WTC11 (cell line): ENCODE results near the gene KRT16. TPM values are rescaled to one million over a fixed set of nuclear protein-coding genes. Genes with fewer than 3 reads are reported as not detected.

Source experiments
- ATAC-seq: fragments of 200-7000 bp; cut with Tn5 transposase; 2 replicates; pipeline ENCODE4 v1.10.0; 2021; ENCODE audit warnings: mild to moderate bottlenecking, moderate library complexity
- CTCF ChIA-PET: fragments of 300-600 bp; sonication (Branson Sonifier 250); formaldehyde crosslinking; loops from one replicate; lab custom pipeline; 2021; ENCODE audit warnings: antibody characterized with exemption; lab: Charles Lee
- POLR2A ChIA-PET: fragments of 350-600 bp; sonication (Branson Sonifier 250); formaldehyde crosslinking; loops from one replicate; lab custom pipeline; 2021; ENCODE audit warnings: antibody characterized with exemption; lab: Charles Lee
- DNase-seq: peaks from one replicate; pipeline ENCODE4 v3.0.0; 2021; ENCODE audit warnings: low spot score
- H3K27ac Mint-ChIP-seq: 2 replicates; pipeline ENCODE4 v1.8.0; 2021; ENCODE audit warnings: mixed read lengths
- H3K27me3 Mint-ChIP-seq: 2 replicates; pipeline ENCODE4 v1.8.0; 2021; ENCODE audit warnings: low read depth, mild to moderate bottlenecking, moderate library complexity, mixed read lengths
- H3K36me3 Mint-ChIP-seq: 2 replicates; pipeline ENCODE4 v1.8.0; 2021; ENCODE audit warnings: mixed read lengths
- H3K4me1 Mint-ChIP-seq: 2 replicates; pipeline ENCODE4 v1.8.0; 2022; ENCODE audit warnings: mixed read lengths
- H3K4me3 Mint-ChIP-seq: 2 replicates; pipeline ENCODE4 v1.8.0; 2021; ENCODE audit warnings: mild to moderate bottlenecking, moderate library complexity, mixed read lengths
- H3K9me3 Mint-ChIP-seq: 2 replicates; pipeline ENCODE4 v1.8.0; 2021; ENCODE audit warnings: mixed read lengths
- CBFB ChIP-seq: sonication (generic); formaldehyde crosslinking; IDR thresholded peaks from 2 replicates; pipeline ENCODE4 v1.8.1; 2022; ENCODE audit warnings: mild to moderate bottlenecking, low read depth, missing genetic modification reagents
- EMX1 ChIP-seq: fragments of 250-450 bp; sonication (Bioruptor Pico); IDR thresholded peaks from 2 replicates; pipeline ENCODE4 v1.8.0; 2021; ENCODE audit warnings: mild to moderate bottlenecking
- IRF2 ChIP-seq: sonication (generic); formaldehyde crosslinking; IDR thresholded peaks from 2 replicates; pipeline ENCODE4 v1.8.0; 2022; ENCODE audit warnings: low read depth, missing genetic modification reagents, borderline replicate concordance
- NFYB ChIP-seq: sonication (generic); formaldehyde crosslinking; conservative IDR thresholded peaks from 2 replicates; pipeline ENCODE4 v1.8.0; 2022; ENCODE audit warnings: low read depth, missing genetic modification reagents
- SMAD3 ChIP-seq: sonication (generic); formaldehyde crosslinking; IDR thresholded peaks from 2 replicates; pipeline ENCODE4 v1.8.0; 2022; ENCODE audit warnings: missing genetic modification reagents, mild to moderate bottlenecking, borderline replicate concordance
- SP1 ChIP-seq: sonication (generic); formaldehyde crosslinking; conservative IDR thresholded peaks from 2 replicates; pipeline ENCODE4 v1.8.1; 2022; ENCODE audit warnings: missing genetic modification reagents
- TEAD4 ChIP-seq: sonication (generic); formaldehyde crosslinking; IDR thresholded peaks from 2 replicates; pipeline ENCODE4 v1.8.0; 2022; ENCODE audit warnings: mild to moderate bottlenecking, missing genetic modification reagents
- ZNF121 ChIP-seq: sonication (generic); formaldehyde crosslinking; IDR thresholded peaks from 2 replicates; pipeline ENCODE4 v1.8.0; 2023; ENCODE audit warnings: missing genetic modification reagents
- ZNF263 ChIP-seq: sonication (generic); formaldehyde crosslinking; IDR thresholded peaks from 2 replicates; pipeline ENCODE4 v1.8.1; 2022; ENCODE audit warnings: low read depth, mild to moderate bottlenecking, moderate library complexity, missing genetic modification reagents
- ZNF317 ChIP-seq: sonication (generic); formaldehyde crosslinking; IDR thresholded peaks from 2 replicates; pipeline ENCODE4 v1.8.1; 2023; ENCODE audit warnings: low read depth, mild to moderate bottlenecking, moderate library complexity, missing genetic modification reagents, borderline replicate concordance
- ZNF423 ChIP-seq: fragments of 250-450 bp; sonication (Bioruptor Pico); IDR thresholded peaks from 2 replicates; pipeline ENCODE4 v2.1.2; 2022; ENCODE audit warnings: mild to moderate bottlenecking, moderate library complexity
- total RNA-seq: library from RNA; stranded (reverse); gene quantifications from 3 replicates; pipeline ENCODE4 v1.2.3, GENCODE V29; 2021
- TF ChIP-seq, protein P1 (sequence below): sonication (generic); formaldehyde crosslinking; IDR thresholded peaks from 2 replicates; pipeline ENCODE4 v1.8.0; 2023; ENCODE audit warnings: missing genetic modification reagents, mild to moderate bottlenecking, borderline replicate concordance
- TF ChIP-seq, protein P2 (sequence below): sonication (generic); formaldehyde crosslinking; IDR thresholded peaks from 2 replicates; pipeline ENCODE4 v1.8.0; 2022; ENCODE audit warnings: mild to moderate bottlenecking, missing genetic modification reagents
- TF ChIP-seq, protein P3 (sequence below): fragments of 250-450 bp; sonication (Bioruptor Pico); IDR thresholded peaks from 2 replicates; pipeline ENCODE4 v1.9.0; 2021; ENCODE audit warnings: mild to moderate bottlenecking
- TF ChIP-seq, protein P4 (sequence below): fragments of 200-600 bp; IDR thresholded peaks from 2 replicates; pipeline ENCODE4 v1.8.0; 2022; ENCODE audit warnings: antibody characterized with exemption
- TF ChIP-seq, protein P5 (sequence below): sonication (generic); formaldehyde crosslinking; IDR thresholded peaks from 2 replicates; pipeline ENCODE4 v1.8.0; 2022; ENCODE audit warnings: mild to moderate bottlenecking, missing genetic modification reagents
- TF ChIP-seq, protein P6 (sequence below): sonication (generic); formaldehyde crosslinking; IDR thresholded peaks from 2 replicates; pipeline ENCODE4 v1.8.1; 2023; ENCODE audit warnings: mild to moderate bottlenecking, missing genetic modification reagents, borderline replicate concordance
- TF ChIP-seq, protein P7 (sequence below): sonication (generic); formaldehyde crosslinking; IDR thresholded peaks from 2 replicates; pipeline ENCODE4 v1.8.1; 2022; ENCODE audit warnings: missing genetic modification reagents, borderline replicate concordance
- TF ChIP-seq, protein P8 (sequence below): sonication (generic); formaldehyde crosslinking; IDR thresholded peaks from 2 replicates; pipeline ENCODE4 v1.8.1; 2023; ENCODE audit warnings: mild to moderate bottlenecking, missing genetic modification reagents, moderate library complexity

The KRT16 gene
- total RNA-seq, 1 experiment from 2014 or later, result not detected

DNA sequence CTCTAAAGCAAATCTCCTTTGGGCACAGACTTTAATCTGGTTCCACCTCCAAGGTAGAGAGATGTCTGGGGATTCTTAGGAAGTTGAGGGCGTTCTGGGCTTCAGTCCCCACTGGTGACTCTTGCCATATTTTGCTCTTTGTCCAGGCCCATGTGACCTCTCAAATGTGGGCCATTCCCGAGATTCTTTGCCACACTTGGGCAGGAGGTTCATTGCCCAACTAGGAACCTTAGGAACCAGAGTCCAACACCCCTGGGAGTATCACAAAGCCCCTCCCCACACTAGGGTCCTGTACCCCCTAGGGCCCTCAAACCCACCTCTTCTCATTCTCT lies 32.4 kb downstream of the KRT16 start (continued):
- TF ChIP-seq, protein P1, sequence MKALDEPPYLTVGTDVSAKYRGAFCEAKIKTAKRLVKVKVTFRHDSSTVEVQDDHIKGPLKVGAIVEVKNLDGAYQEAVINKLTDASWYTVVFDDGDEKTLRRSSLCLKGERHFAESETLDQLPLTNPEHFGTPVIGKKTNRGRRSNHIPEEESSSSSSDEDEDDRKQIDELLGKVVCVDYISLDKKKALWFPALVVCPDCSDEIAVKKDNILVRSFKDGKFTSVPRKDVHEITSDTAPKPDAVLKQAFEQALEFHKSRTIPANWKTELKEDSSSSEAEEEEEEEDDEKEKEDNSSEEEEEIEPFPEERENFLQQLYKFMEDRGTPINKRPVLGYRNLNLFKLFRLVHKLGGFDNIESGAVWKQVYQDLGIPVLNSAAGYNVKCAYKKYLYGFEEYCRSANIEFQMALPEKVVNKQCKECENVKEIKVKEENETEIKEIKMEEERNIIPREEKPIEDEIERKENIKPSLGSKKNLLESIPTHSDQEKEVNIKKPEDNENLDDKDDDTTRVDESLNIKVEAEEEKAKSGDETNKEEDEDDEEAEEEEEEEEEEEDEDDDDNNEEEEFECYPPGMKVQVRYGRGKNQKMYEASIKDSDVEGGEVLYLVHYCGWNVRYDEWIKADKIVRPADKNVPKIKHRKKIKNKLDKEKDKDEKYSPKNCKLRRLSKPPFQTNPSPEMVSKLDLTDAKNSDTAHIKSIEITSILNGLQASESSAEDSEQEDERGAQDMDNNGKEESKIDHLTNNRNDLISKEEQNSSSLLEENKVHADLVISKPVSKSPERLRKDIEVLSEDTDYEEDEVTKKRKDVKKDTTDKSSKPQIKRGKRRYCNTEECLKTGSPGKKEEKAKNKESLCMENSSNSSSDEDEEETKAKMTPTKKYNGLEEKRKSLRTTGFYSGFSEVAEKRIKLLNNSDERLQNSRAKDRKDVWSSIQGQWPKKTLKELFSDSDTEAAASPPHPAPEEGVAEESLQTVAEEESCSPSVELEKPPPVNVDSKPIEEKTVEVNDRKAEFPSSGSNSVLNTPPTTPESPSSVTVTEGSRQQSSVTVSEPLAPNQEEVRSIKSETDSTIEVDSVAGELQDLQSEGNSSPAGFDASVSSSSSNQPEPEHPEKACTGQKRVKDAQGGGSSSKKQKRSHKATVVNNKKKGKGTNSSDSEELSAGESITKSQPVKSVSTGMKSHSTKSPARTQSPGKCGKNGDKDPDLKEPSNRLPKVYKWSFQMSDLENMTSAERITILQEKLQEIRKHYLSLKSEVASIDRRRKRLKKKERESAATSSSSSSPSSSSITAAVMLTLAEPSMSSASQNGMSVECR (CRISPR knock-in tag), result no peak
- TF ChIP-seq, protein P2, sequence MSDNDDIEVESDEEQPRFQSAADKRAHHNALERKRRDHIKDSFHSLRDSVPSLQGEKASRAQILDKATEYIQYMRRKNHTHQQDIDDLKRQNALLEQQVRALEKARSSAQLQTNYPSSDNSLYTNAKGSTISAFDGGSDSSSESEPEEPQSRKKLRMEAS (CRISPR knock-in tag), result no peak
- TF ChIP-seq ZNF423 (CRISPR knock-in tag) (no peak), SMAD3 (CRISPR knock-in tag) (no peak), CBFB (no peak), ZNF121 (CRISPR knock-in tag) (no peak), NFYB (CRISPR knock-in tag) (no peak), TEAD4 (CRISPR knock-in tag) (no peak), ZNF263 (no peak)
- TF ChIP-seq, protein P3, sequence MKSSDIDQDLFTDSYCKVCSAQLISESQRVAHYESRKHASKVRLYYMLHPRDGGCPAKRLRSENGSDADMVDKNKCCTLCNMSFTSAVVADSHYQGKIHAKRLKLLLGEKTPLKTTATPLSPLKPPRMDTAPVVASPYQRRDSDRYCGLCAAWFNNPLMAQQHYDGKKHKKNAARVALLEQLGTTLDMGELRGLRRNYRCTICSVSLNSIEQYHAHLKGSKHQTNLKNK (CRISPR knock-in tag), result no peak
- TF ChIP-seq, all 79 proteins: peak for 0

DNA sequence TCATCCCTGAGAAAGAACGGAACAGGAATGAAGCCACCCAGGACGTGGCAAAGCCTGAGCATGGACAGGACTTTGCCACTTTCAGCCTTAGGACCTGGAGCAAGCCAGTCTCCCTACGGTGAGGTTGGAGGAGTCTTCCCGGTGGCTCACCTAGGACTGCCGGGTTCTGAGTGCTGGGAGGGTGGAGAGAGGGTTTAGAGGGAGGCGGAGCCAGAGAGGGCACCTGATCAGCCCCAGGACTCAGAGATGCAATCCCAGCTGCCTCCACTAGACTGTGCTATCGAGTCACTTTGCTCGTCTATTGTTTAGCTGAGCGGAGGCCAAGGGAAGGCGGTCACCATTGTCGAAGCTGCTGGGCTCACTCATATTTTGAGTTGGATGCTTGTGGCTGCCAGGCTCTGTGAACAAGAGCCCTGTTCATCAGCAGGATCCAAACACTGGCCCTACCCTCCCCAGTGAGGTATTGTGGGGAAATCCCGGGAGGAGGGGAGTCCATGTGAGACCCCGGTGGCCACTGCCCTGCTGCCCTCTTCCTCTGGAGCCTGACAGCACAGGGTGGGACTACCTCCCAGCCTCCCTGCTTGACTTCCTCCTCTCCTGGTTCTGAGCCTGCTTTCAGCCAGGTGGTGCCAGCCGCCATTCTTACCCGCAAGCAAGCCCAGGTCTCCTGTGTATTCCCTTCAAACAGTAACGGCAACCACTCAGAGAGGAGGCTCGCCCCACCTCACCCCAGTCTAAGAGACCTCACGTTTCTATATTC lies 32.9 kb downstream of the KRT16 start:
- ATAC-seq, result peak; percentile 99
- TF ChIP-seq, protein P4, sequence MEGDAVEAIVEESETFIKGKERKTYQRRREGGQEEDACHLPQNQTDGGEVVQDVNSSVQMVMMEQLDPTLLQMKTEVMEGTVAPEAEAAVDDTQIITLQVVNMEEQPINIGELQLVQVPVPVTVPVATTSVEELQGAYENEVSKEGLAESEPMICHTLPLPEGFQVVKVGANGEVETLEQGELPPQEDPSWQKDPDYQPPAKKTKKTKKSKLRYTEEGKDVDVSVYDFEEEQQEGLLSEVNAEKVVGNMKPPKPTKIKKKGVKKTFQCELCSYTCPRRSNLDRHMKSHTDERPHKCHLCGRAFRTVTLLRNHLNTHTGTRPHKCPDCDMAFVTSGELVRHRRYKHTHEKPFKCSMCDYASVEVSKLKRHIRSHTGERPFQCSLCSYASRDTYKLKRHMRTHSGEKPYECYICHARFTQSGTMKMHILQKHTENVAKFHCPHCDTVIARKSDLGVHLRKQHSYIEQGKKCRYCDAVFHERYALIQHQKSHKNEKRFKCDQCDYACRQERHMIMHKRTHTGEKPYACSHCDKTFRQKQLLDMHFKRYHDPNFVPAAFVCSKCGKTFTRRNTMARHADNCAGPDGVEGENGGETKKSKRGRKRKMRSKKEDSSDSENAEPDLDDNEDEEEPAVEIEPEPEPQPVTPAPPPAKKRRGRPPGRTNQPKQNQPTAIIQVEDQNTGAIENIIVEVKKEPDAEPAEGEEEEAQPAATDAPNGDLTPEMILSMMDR, result peak; percentile 84
- TF ChIP-seq, protein P2 (CRISPR knock-in tag), result peak; percentile 78
- TF ChIP-seq IRF2 (no peak), ZNF317 (no peak), EMX1 (CRISPR knock-in tag) (no peak), SP1 (CRISPR knock-in tag) (peak; percentile 33; the same call in 1 of the 2 replicates)
- TF ChIP-seq, protein P5, sequence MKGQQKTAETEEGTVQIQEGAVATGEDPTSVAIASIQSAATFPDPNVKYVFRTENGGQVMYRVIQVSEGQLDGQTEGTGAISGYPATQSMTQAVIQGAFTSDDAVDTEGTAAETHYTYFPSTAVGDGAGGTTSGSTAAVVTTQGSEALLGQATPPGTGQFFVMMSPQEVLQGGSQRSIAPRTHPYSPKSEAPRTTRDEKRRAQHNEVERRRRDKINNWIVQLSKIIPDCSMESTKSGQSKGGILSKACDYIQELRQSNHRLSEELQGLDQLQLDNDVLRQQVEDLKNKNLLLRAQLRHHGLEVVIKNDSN (CRISPR knock-in tag), result peak; percentile 79; the same call in 1 of the 2 replicates
- TF ChIP-seq, protein P3 (CRISPR knock-in tag), result no peak
- TF ChIP-seq, protein P6, sequence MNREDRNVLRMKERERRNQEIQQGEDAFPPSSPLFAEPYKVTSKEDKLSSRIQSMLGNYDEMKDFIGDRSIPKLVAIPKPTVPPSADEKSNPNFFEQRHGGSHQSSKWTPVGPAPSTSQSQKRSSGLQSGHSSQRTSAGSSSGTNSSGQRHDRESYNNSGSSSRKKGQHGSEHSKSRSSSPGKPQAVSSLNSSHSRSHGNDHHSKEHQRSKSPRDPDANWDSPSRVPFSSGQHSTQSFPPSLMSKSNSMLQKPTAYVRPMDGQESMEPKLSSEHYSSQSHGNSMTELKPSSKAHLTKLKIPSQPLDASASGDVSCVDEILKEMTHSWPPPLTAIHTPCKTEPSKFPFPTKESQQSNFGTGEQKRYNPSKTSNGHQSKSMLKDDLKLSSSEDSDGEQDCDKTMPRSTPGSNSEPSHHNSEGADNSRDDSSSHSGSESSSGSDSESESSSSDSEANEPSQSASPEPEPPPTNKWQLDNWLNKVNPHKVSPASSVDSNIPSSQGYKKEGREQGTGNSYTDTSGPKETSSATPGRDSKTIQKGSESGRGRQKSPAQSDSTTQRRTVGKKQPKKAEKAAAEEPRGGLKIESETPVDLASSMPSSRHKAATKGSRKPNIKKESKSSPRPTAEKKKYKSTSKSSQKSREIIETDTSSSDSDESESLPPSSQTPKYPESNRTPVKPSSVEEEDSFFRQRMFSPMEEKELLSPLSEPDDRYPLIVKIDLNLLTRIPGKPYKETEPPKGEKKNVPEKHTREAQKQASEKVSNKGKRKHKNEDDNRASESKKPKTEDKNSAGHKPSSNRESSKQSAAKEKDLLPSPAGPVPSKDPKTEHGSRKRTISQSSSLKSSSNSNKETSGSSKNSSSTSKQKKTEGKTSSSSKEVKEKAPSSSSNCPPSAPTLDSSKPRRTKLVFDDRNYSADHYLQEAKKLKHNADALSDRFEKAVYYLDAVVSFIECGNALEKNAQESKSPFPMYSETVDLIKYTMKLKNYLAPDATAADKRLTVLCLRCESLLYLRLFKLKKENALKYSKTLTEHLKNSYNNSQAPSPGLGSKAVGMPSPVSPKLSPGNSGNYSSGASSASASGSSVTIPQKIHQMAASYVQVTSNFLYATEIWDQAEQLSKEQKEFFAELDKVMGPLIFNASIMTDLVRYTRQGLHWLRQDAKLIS (CRISPR knock-in tag), result no peak
- TF ChIP-seq, protein P7, sequence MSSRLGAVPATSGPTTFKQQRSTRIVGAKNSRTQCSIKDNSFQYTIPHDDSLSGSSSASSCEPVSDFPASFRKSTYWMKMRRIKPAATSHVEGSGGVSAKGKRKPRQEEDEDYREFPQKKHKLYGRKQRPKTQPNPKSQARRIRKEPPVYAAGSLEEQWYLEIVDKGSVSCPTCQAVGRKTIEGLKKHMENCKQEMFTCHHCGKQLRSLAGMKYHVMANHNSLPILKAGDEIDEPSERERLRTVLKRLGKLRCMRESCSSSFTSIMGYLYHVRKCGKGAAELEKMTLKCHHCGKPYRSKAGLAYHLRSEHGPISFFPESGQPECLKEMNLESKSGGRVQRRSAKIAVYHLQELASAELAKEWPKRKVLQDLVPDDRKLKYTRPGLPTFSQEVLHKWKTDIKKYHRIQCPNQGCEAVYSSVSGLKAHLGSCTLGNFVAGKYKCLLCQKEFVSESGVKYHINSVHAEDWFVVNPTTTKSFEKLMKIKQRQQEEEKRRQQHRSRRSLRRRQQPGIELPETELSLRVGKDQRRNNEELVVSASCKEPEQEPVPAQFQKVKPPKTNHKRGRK (CRISPR knock-in tag), result no peak
- TF ChIP-seq, protein P8, sequence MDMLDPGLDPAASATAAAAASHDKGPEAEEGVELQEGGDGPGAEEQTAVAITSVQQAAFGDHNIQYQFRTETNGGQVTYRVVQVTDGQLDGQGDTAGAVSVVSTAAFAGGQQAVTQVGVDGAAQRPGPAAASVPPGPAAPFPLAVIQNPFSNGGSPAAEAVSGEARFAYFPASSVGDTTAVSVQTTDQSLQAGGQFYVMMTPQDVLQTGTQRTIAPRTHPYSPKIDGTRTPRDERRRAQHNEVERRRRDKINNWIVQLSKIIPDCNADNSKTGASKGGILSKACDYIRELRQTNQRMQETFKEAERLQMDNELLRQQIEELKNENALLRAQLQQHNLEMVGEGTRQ (CRISPR knock-in tag), result peak; percentile 78
- Mint-ChIP-seq H3K4me3 (no peak overlapping the region), H3K4me1 (peaks cover 11% of the 10 kb centered on the region), H3K36me3 (no peaks in the 10 kb centered on the region), H3K27me3 (peaks cover 29% of the 10 kb centered on the region), H3K27ac (no peak overlapping the region), H3K9me3 (no peaks in the 10 kb centered on the region; the same call in 1 of the 2 replicates)
- ChIA-PET POLR2A (interaction anchor here (0.6 to 1.0 kb wide), 3 partner anchors 110 to 384 kb away, joined by 3 to 5 read pairs (median 4); no protein-coding TSS in a partner anchor), CTCF (interaction anchor here (0.5 to 2.8 kb wide), 40 partner anchors 9 to 761 kb away, joined by 3 to 75 read pairs (median 5); partner anchors contain the start of gene KRT9)
- DNase-seq, result peak; percentile 97
